Brain microvascular endothelial cell (primary cell): ENCODE measurements around the gene CHAC1.

Experiments used
- DNase-seq: peaks from one replicate; pipeline ENCODE4 v3.0.0-alpha.2; 2020
- H3K27ac ChIP-seq: fragments of 250-450 bp; sonication (Bioruptor Pico); 2 replicates; pipeline ENCODE4 v1.5.1; 2020; ENCODE audit warnings: mild to moderate bottlenecking, moderate library complexity
- H3K27me3 ChIP-seq: fragments of 250-450 bp; sonication (Bioruptor Pico); replicated peaks from 2 replicates; pipeline ENCODE4 v1.5.1; 2020; ENCODE audit warnings: mild to moderate bottlenecking
- H3K36me3 ChIP-seq: fragments of 250-450 bp; sonication (Bioruptor Pico); replicated peaks from 2 replicates; pipeline ENCODE4 v1.5.1; 2020; ENCODE audit warnings: mild to moderate bottlenecking
- H3K4me3 ChIP-seq: 2 replicates; pipeline ENCODE4 v1.5.1; 2011; ENCODE audit warnings: low read depth, mild to moderate bottlenecking, control low read depth, low read length, moderate library complexity
- CTCF ChIP-seq: IDR thresholded peaks from 2 replicates; pipeline ENCODE4 v1.5.1; 2011; ENCODE audit warnings: low read depth, mild to moderate bottlenecking, moderate library complexity, low read length, control low read depth, inconsistent platforms; ENCODE audit errors: missing control alignments
- in situ Hi-C: cut with HindIII; loops from 2 replicates; pipeline ENCODE4 v1.10.0; 2017; ENCODE audit warnings: low sequenced_read_pairs, low pct_ligation_motif_present

Gene CHAC1

GRCh38 chr15:40937762-40938535 lies 15.3 kb upstream of the CHAC1 start:
- in situ Hi-C loops = no loop called here
- H3K27me3 ChIP-seq = no peaks in the 10 kb centered on the region
- no peak overlapping the region for H3K4me3 ChIP-seq
- TF ChIP-seq CTCF = peak; percentile 42
- H3K27ac ChIP-seq = no peak overlapping the region
- DNase-seq = no peak
- no peaks in the 10 kb centered on the region for H3K36me3 ChIP-seq

- TF ChIP-seq CTCF = no peak
- Histone ChIP-seq H3K36me3 (no peaks in the 10 kb centered on the region), H3K27me3 (no peaks in the 10 kb centered on the region), H3K4me3 (no peak overlapping the region), H3K27ac (no peak overlapping the region)
- DNase-seq = no peak
- in situ Hi-C loops = no loop called here
Observed at GRCh38 chr15:40938536-40938870, 14.8 kb upstream of the CHAC1 start.

GRCh38 chr15:40940296-40940801 lies 12.9 kb upstream of the CHAC1 start:
- no peak overlapping the region for H3K27ac ChIP-seq
- DNase-seq = no peak
- in situ Hi-C loops = no loop called here

GRCh38 chr15:40941068-40941527 lies 12.2 kb upstream of the CHAC1 start:
- in situ Hi-C loops = no loop called here
- no peak for DNase-seq
- H3K27me3 ChIP-seq = no peaks in the 10 kb centered on the region
- peak overlapping the region; percentile 45 for H3K4me3 ChIP-seq
- TF ChIP-seq CTCF = no peak
- H3K27ac ChIP-seq = peak overlapping the region; percentile 5
- no peaks in the 10 kb centered on the region for H3K36me3 ChIP-seq

More at GRCh38 chr15:40940296-40940801, 12.9 kb upstream of the CHAC1 start:
- Histone ChIP-seq H3K36me3 (no peaks in the 10 kb centered on the region), H3K27me3 (no peaks in the 10 kb centered on the region), H3K4me3 (no peak overlapping the region)
- no peak for TF ChIP-seq CTCF

- Histone ChIP-seq H3K27me3 (no peaks in the 10 kb centered on the region), H3K4me3 (peak overlapping the region; percentile 60), H3K27ac (peak overlapping the region; percentile 5), H3K36me3 (no peaks in the 10 kb centered on the region)
- no peak for DNase-seq
- TF ChIP-seq CTCF = peak; percentile 33
- in situ Hi-C loops = no loop called here
Observed at GRCh38 chr15:40941528-40942336, 11.5 kb upstream of the CHAC1 start.
